ENCODE data around the gene MAP3K9.

GRCh38 chr14:70791971-70792370 is 17.3 kb downstream of the MAP3K9 start:
- TF ChIP-seq EGR1 (conservative IDR thresholded peaks at IDR 0.05) (no peak), CEBPZ (IDR thresholded peaks at IDR 0.05; ENCODE audit: borderline replicate concordance, low read depth, low read length) (no peak), ZNF512 (tag; IDR thresholded peaks at IDR 0.05) (no peak)
